CD4-positive, alpha-beta T cell treated with Interleukin-6 at 100 ng/mL for 8 hours (primary cell): ENCODE measurements around the gene C9orf43.
"Not testable (repeated sequence)": the region's sequence is repeated elsewhere in the genome, so short reads cannot be mapped to it uniquely, and the experiment has no call there.

ENCODE experiments used
- DNase-seq: peaks from one replicate; pipeline ENCODE4 v3.0.0-alpha.2; 2020; ENCODE audit warnings: mixed read lengths, low spot score

C9orf43 gene

GRCh38 chr9:113421726-113422125 is 11.2 kb downstream of the C9orf43 start:
- DNase-seq, result no peak

DNA sequence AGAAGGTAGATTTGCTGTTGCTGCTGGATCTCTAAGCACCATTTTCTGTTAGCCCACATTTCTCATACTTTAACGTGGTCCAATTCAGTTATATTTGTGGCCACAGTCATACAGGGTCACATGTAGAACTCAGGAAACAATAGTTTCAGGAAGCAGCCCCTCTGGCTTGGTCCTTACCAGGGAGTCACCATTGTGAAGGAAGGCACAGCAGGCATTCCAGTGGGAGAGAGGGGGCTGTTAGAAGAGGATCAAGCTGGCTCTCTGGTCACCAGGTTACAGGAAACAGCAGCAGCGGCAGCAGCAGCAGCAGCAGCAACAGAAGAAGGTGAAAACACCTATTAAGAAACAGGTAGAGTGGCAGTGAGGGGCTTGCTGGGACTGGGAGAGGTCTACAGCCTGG is 14.5 kb downstream of the C9orf43 start:
- no peak for DNase-seq

- DNase-seq, result no peak
These were observed 16.2 kb downstream of the C9orf43 start for GRCh38 chr9:113426701-113427100.

- DNase-seq, result no peak
These were observed 17.1 kb downstream of the C9orf43 start for GRCh38 chr9:113427629-113428028.

GRCh38 chr9:113428062-113428615 is 17.6 kb downstream of the C9orf43 start:
- no peak for DNase-seq

- no peak for DNase-seq
These were observed 20.6 kb downstream of the C9orf43 start for GRCh38 chr9:113431191-113431590.

DNA sequence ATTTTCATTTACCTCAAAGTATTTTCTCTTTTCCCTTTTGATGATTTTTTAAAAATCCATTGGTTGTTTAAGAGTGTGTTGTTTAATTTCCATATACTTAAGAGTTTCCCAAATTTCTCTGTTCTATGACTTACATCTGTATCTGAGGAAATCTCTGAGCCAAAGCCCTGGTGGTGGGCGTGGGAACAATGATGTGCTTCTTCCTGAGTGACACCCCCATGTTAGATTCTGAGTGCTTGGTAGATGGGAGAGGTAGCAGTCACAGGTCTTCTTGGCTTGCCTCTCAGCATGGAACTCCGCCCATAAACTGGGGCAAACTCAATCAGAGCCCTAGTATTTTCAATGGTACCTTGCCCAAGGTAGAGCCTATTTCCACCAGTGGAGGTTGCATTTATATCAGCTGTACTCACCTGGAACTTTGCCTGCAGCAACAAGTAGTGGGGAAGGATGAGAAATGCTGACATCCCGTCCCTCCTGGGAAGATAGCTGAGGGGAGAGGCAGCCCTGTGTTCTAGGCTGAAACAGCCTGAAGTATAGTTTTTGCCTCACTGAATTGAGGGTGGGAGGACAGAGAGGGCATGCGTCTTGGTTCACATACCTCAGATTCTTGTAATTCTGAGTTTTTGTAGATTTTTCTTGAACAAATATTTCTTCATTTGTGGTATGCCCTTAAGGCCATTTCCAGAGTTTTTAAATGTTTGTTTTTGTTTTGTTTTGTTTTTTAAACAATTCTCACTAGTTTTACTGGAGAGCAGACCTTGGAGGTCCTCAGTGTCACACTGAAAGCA is 26.4 kb downstream of the C9orf43 start:
- DNase-seq, result no peak

GRCh38 chr9:113437716-113438115 is 27.2 kb downstream of the C9orf43 start:
- not testable (repeated sequence) for DNase-seq

- DNase-seq, result no peak
These were observed 34.2 kb downstream of the C9orf43 start for GRCh38 chr9:113444736-113445135.

GRCh38 chr9:113446323-113446740 is 35.8 kb downstream of the C9orf43 start:
- DNase-seq, result peak; percentile 25

GRCh38 chr9:113449376-113449775 is 38.8 kb downstream of the C9orf43 start:
- DNase-seq, result no peak

GRCh38 chr9:113452113-113452605 is 41.6 kb downstream of the C9orf43 start:
- no peak for DNase-seq

DNA sequence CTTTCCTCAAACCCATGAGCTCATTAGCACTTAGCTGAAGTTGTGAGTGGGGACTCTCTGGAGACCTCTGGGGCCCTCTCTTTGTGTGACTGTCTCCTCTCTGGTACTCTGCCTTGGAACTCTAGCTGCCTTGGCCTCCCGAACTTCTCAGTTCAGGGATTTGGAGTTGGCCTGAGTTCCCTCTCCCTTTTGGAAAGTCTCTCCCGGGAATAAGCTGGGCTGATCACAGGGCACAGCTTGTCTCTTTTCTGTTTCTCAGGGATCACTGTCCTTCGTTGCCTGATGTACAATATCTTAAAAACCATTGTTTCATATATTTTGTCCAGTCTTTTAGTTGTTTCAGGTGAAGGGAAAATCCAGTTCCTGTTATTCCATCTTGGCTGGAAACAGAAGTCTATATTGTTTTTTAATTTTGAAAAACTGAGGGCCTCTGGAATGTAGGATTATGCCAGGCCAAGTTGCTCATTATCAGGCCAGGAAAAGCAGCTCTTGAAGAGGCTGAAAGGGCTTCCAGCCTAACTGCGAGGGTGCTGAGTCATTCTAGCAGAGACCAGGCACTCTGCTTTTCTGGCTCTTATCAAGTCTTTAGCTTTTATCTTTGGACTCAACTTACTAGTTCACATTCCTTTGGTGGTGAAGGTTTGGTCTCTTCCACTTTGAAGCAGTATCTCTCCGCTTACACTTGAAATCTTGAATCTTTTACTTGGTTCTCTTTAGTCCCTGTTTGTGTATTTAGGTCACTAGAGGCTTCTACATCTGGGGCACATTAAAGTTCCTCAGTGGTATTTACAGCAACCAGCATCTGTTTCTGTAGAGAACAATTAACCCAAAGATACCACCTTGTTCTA is 44.6 kb downstream of the C9orf43 start:
- no peak for DNase-seq

GRCh38 chr9:113456235-113456634 is 45.7 kb downstream of the C9orf43 start:
- DNase-seq, result no peak

DNA sequence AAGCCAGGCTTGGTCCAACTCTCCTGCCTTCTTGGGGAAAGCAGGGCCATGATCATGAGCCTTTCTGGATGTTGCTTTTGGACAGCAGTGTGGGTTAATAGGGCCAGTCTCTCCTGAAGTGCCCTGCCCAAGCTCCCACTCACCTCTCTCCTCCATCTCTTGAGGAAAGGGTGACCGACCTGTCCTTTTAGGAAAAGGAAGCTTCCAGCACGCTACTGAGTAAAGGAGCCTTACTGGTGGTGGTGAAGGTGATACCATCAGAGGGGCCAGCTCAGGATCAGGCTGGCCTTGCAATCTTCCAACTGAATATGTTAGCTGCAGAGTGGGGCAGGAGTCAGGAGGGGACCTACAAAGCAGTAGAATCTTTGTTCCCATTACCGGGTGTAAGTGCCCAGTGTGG is 50.7 kb downstream of the C9orf43 start:
- DNase-seq, result no peak

DNA sequence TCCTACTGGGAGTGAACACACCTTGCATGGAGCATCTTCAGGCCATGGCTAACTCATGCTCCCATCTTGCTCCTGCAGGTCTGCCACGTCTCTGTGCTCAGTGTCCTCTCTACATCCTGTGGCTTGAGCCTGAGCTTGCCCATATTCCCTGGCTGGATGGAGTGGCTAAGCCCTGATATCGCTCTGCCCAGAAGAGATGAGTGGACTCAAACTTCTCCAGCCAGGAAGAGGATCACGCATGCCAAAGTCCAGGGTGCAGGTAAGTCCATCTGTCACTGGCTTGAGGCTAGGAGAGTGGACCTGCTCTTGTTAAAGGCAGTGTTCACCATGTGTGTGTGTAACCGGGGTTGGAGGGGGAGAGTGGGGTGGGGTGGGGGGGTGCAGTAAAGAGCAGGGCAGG is 51.4 kb downstream of the C9orf43 start:
- DNase-seq, result no peak

GRCh38 chr9:113462781-113463286 is 52.3 kb downstream of the C9orf43 start:
- no peak for DNase-seq

DNA sequence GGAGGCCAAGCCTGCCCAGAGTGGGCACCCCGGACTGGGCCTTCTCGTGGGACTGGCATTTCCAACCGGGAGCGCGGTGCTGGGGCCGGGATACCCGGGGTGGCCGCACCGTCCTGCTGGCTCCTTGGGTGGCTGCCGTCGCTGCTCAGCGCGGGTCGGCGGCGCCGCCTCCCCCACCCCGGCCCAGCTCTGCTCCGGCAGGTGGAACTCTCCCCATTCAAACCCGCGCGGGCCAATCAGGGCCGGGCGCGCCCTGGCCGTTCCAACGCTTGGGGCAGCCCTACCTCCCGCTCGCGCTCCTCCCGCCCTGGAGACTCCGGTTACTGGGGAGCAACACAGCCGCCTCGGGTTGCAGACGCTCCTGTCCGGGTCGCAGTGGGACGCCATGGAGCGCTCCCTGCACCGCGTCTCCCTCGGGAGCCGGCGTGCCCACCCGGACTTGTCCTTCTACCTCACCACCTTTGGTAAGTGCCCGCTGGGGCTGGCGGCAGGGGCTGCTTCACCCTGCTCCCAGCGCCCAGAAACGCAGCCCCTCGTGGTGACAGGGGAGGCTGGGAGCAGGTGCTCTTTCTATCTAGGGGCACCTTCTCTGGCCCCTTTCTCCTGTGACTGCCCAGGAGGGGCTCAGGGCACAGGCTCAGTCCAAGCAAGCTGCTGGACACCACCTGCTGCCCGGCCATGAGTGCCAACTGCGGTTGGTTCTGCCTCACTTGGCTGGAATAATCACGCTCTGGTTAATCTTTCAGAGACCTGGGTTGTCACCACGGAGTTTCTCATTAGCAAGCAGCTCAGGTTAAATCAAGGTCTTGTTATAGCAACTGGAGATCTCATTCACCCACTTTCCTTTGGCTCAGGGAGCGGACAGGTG is 53.1 kb downstream of the C9orf43 start, which contains the start of gene RGS3:
Gene RGS3, plus strand, starts transcription at position 310 of the 868 bp plus-strand sequence. Its CDS starts 76 bp downstream, at position 386.
- DNase-seq, result no peak

DNA sequence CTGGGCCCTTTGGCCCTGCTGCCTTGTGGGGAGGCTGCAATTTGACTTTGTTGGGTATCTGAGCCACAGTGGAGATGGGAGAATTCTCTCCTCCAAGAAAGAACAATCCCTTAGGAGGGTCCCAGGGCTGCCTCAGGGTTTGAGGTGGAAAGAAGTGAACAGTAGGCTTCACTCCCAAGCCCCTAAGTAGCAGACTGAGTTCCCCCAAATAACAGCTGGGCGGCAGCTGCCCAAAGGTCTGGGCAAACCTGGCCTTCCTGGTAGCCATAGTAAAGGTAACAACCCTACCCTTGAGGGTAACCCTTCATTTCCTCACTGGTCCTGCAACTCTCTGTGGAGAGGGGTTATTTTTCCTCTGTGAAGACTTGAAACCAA is 53.7 kb downstream of the C9orf43 start:
- no peak for DNase-seq

GRCh38 chr9:113465599-113466140 is 55.1 kb downstream of the C9orf43 start:
- no peak for DNase-seq

GRCh38 chr9:113467183-113467582 is 56.6 kb downstream of the C9orf43 start:
- no peak for DNase-seq
